ENCODE data around the gene XPR1. TPM values are rescaled to one million over a fixed set of nuclear protein-coding genes. Genes with fewer than 3 reads are reported as not detected.

Gene XPR1
- total and polyA plus RNA-seq, 2 of the 8 experiments (the other 6 are each of a cell fraction or from before 2014, with no cell fraction given), result 28.6 to 43.9 TPM

- Histone ChIP-seq H2BK5ac (ENCODE audit: low read depth, low read length) (no peak overlapping the region), H3K4me2 (ENCODE audit: insufficient read depth in 1 of 2, low read depth in 2 of 2, low read length in 2 of 2) (no peak overlapping the region), H2BK15ac (ENCODE audit: low read length) (no peak overlapping the region), H3K4ac (replicated peaks; ENCODE audit: insufficient read length, low read depth, low read length) (no peak overlapping the region), H3K18ac (ENCODE audit: extremely low read depth, low read length) (no peak overlapping the region), H2BK120ac (replicated peaks; ENCODE audit: low read depth, low read length) (no peak overlapping the region), H3K36me3 (ENCODE audit: control insufficient read depth in 2 of 4, insufficient read depth in 4 of 4, low read length in 3 of 4) (peaks cover 0 to 3% (median under 1%) of the 10 kb centered on the region in 4 experiments; a peak in 1 of 8 replicates), H2BK20ac (ENCODE audit: low read length) (no peak overlapping the region), H2AK5ac (ENCODE audit: low read depth, low read length) (no peak overlapping the region), H3K4me3 (ENCODE audit: extremely low read depth in 1 of 4, insufficient read depth in 2 of 4, low read depth in 3 of 4, low read length in 4 of 4) (no peak overlapping the region), H2BK12ac (ENCODE audit: low read depth, low read length) (no peak overlapping the region), H3K79me1 (ENCODE audit: low read depth, low read length) (no peaks in the 10 kb centered on the region), H2AFZ (ENCODE audit: low read length) (no peak overlapping the region), H3K23ac (ENCODE audit: insufficient read length) (no peak overlapping the region), H3K56ac (replicated peaks; ENCODE audit: insufficient read length, low read depth, low read length) (no peak overlapping the region), H4K20me1 (replicated peaks in 1 of 2; ENCODE audit: control insufficient read depth in 1 of 2, insufficient read depth in 2 of 2, low read length in 2 of 2) (peaks cover 0 to 6% of the 10 kb centered on the region in 2 experiments), H4K5ac (ENCODE audit: insufficient read length, low read depth, low read length) (no peak overlapping the region), H3K79me2 (ENCODE audit: control insufficient read depth in 1 of 2, insufficient read depth in 2 of 2, low read length in 2 of 2) (no peaks in the 10 kb centered on the region), H4K8ac (ENCODE audit: extremely low read depth, insufficient read depth, low read length) (no peak overlapping the region), H3K27me3 (replicated peaks in 1 of 4; ENCODE audit: control insufficient read depth in 3 of 4, extremely low read depth in 1 of 4, insufficient read depth in 3 of 4, low read length in 3 of 4) (no peaks in the 10 kb centered on the region), H3K9me3 (ENCODE audit: insufficient read depth in 2 of 2, low read depth in 1 of 2, low read length in 1 of 2) (no peaks in the 10 kb centered on the region), H3K23me2 (ENCODE audit: low read depth, low read length) (no peaks in the 10 kb centered on the region), H3K27ac (ENCODE audit: low read depth, low read length) (no peak overlapping the region), H3K4me1 (replicated peaks in 1 of 4; ENCODE audit: control insufficient read depth in 3 of 4, insufficient read depth in 4 of 4, low read length in 3 of 4) (peaks cover 0 to 7% (median 2%) of the 10 kb centered on the region in 4 experiments; a peak in 3 of 7 replicates), H4K91ac (replicated peaks; ENCODE audit: insufficient read length, low read length) (no peak overlapping the region), H3K14ac (ENCODE audit: insufficient read length) (no peak overlapping the region), H3K9ac (replicated peaks in 1 of 4; ENCODE audit: extremely low read depth in 1 of 4, low read depth in 3 of 4, low read length in 3 of 4) (no peak overlapping the region)
- POLR2A ChIA-PET (ENCODE audit: partially characterized antibody), result interaction anchor here (0.6 kb wide), 1 partner anchor 15 kb away, joined by 3 read pairs; no protein-coding TSS in a partner anchor
- DNase-seq (ENCODE audit: low read depth in 1 of 2, low spot score in 2 of 2), result no peak
- TF ChIP-seq ZNF274 (IDR thresholded peaks at IDR 0.05; ENCODE audit: borderline replicate concordance, extremely low read depth, low read length) (no peak), SP1 (IDR thresholded peaks at IDR 0.05; ENCODE audit: low read depth, low read length) (no peak), CHD1 (IDR thresholded peaks at IDR 0.05; ENCODE audit: low read depth, low read length) (no peak), JUND (IDR thresholded peaks at IDR 0.05; ENCODE audit: low read length) (no peak), RAD21 (IDR thresholded peaks at IDR 0.05 in 1 of 2, conservative IDR thresholded peaks at IDR 0.05 in 1 of 2; ENCODE audit: low read depth in 2 of 2, low read length in 2 of 2) (no peak), ATF3 (IDR thresholded peaks at IDR 0.05; ENCODE audit: insufficient read depth, low read depth, low read length) (no peak), CTBP2 (IDR thresholded peaks at IDR 0.05; ENCODE audit: borderline replicate concordance, insufficient read depth, insufficient read length, low read length) (no peak), FOSL1 (IDR thresholded peaks at IDR 0.05; ENCODE audit: insufficient read depth, low read depth, low read length) (no peak)
- 81% methylated on average over 8 of the region's 9 CpGs; no CpG with 5 or more reads in 1 of the 2 experiments for WGBS, 2 experiments (ENCODE audit: extremely low coverage in 1 of 2, insufficient coverage in 1 of 2, insufficient read length in 1 of 2, insufficient replicate concordance in 2 of 2, low coverage in 1 of 2, low lambda C conversion rate in 2 of 2, missing lambda C conversion rate in 1 of 2)
- FAIRE-seq, result no peak
- CTCF ChIA-PET (ENCODE audit: partially characterized antibody), result interaction anchor here (0.7 to 1.6 kb wide), 3 partner anchors 22 to 204 kb away, joined by 3 read pairs; no protein-coding TSS in a partner anchor
Observed at GRCh38 chr1:180937624-180938225, 305.9 kb downstream of the XPR1 start.

Measured in H1 (cell line).